ENCODE measurements around the gene IVL. TPM values are rescaled to one million over a fixed set of nuclear protein-coding genes. Genes with fewer than 3 reads are reported as not detected.

IVL gene
- total and polyA plus RNA-seq, 2 donors, result 0.57 to 16.6 TPM

DNA sequence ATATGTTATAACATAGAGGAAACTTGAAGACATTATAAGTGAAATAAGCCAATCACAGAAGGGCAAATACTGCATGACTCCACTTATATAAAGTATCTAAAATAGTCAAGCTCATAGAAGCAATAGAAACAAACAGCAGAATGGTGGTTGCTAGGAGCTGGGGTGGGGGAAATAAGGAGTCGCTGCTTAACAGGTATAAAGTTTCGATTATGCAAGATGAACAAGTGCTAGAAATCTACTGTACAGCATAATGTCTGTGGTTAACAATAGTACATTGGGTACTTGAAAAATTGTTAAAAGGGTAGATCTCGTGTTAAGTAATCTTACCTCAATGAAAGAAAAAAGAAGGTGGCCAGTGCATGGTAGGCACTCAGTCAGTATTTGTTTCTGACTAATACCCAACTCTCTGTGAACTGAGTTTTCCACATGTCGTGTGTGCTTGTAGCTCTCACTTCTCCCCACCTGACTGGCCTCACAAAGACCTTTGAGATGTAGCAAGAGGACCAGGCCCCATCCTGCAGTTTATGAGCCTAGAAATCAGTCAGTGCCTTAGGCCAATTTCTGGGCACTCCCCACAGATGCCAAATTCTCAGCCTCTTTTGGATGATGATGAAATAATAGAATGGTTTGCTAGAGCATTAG is 23.9 kb downstream of the IVL start:
- Histone ChIP-seq H3K27ac (ENCODE audit: low read depth in 1 of 2, low read length in 1 of 2) (no peak overlapping the region), H3K4me3 (ENCODE audit: low read length in 2 of 2) (no peak overlapping the region), H3K27me3 (ENCODE audit: control insufficient read depth in 2 of 2, insufficient read depth in 1 of 2, low read length in 1 of 2) (no peaks in the 10 kb centered on the region), H3K36me3 (ENCODE audit: control insufficient read depth in 2 of 2, insufficient read depth in 2 of 2, low read length in 1 of 2) (no peaks in the 10 kb centered on the region), H3K4me1 (ENCODE audit: control insufficient read depth in 2 of 2, insufficient read depth in 2 of 2, low read length in 2 of 2) (no peaks in the 10 kb centered on the region), H3K9me3 (ENCODE audit: control insufficient read depth in 2 of 2, insufficient read depth in 1 of 2, low read length in 1 of 2) (no peaks in the 10 kb centered on the region)
- no peak for DNase-seq (ENCODE audit: low read depth in 6 of 9, low spot score in 9 of 9)
- 85% methylated on average over 4 of the region's 4 CpGs for WGBS

DNA sequence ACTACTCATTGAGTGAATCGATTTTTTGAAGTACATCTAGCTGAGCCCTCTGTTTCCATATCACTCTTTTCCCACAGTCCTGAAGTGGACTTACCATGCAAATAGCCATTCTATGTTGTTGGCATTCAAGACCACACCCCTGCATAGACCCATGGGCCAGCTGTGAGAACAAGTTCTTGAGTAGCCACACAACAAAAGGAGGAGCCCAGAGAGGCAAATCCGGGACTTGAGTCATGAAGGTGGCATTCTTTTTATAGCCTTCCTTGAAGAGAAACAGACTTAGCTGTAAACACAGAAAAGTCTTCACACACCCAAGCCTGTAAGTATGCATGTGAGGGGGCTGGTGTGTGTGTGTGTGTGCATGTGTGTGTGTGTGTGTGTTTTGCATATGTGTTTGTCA is 24.9 kb downstream of the IVL start:
- no peak for DNase-seq (ENCODE audit: low read depth in 6 of 9, low spot score in 9 of 9)
- Histone ChIP-seq H3K27me3 (ENCODE audit: control insufficient read depth in 2 of 2, insufficient read depth in 1 of 2, low read length in 1 of 2) (no peaks in the 10 kb centered on the region), H3K27ac (ENCODE audit: low read depth in 1 of 2, low read length in 1 of 2) (no peak overlapping the region), H3K9me3 (ENCODE audit: control insufficient read depth in 2 of 2, insufficient read depth in 1 of 2, low read length in 1 of 2) (no peaks in the 10 kb centered on the region), H3K4me3 (ENCODE audit: low read length in 2 of 2) (no peak overlapping the region), H3K36me3 (ENCODE audit: control insufficient read depth in 2 of 2, insufficient read depth in 2 of 2, low read length in 1 of 2) (no peaks in the 10 kb centered on the region), H3K4me1 (ENCODE audit: control insufficient read depth in 2 of 2, insufficient read depth in 2 of 2, low read length in 2 of 2) (no peaks in the 10 kb centered on the region)
- WGBS, result 86% methylated on average over 2 of the region's 2 CpGs

- Histone ChIP-seq H3K27me3 (ENCODE audit: control insufficient read depth in 2 of 2, insufficient read depth in 1 of 2, low read length in 1 of 2) (no peaks in the 10 kb centered on the region), H3K4me1 (ENCODE audit: control insufficient read depth in 2 of 2, insufficient read depth in 2 of 2, low read length in 2 of 2) (no peaks in the 10 kb centered on the region), H3K36me3 (ENCODE audit: control insufficient read depth in 2 of 2, insufficient read depth in 2 of 2, low read length in 1 of 2) (no peaks in the 10 kb centered on the region), H3K4me3 (ENCODE audit: low read length in 2 of 2) (no peak overlapping the region), H3K27ac (ENCODE audit: low read depth in 1 of 2, low read length in 1 of 2) (no peak overlapping the region), H3K9me3 (ENCODE audit: control insufficient read depth in 2 of 2, insufficient read depth in 1 of 2, low read length in 1 of 2) (no peaks in the 10 kb centered on the region)
- no peak for DNase-seq (ENCODE audit: low read depth in 6 of 9, low spot score in 9 of 9)
- 91% methylated on average over 1 of the region's 1 CpG for WGBS
These were observed 32.3 kb downstream of the IVL start for GRCh38 chr1:152940614-152941013.

GRCh38 chr1:152941037-152941711 is 32.8 kb downstream of the IVL start:
- no peak overlapping the region for H3K27ac ChIP-seq (ENCODE audit: low read depth in 1 of 2, low read length in 1 of 2)
- H3K9me3 ChIP-seq (ENCODE audit: control insufficient read depth in 2 of 2, insufficient read depth in 1 of 2, low read length in 1 of 2), result no peaks in the 10 kb centered on the region
- H3K4me1 ChIP-seq (ENCODE audit: control insufficient read depth in 2 of 2, insufficient read depth in 2 of 2, low read length in 2 of 2), result no peaks in the 10 kb centered on the region
- H3K36me3 ChIP-seq (ENCODE audit: control insufficient read depth in 2 of 2, insufficient read depth in 2 of 2, low read length in 1 of 2), result no peaks in the 10 kb centered on the region
- no peaks in the 10 kb centered on the region for H3K27me3 ChIP-seq (ENCODE audit: control insufficient read depth in 2 of 2, insufficient read depth in 1 of 2, low read length in 1 of 2)
- WGBS, result 84% methylated on average over 8 of the region's 8 CpGs
- no peak overlapping the region for H3K4me3 ChIP-seq (ENCODE audit: low read length in 2 of 2)
- no peak for DNase-seq (ENCODE audit: low read depth in 6 of 9, low spot score in 9 of 9)

GRCh38 chr1:152942161-152942560 is 33.8 kb downstream of the IVL start:
- Histone ChIP-seq H3K27me3 (ENCODE audit: control insufficient read depth in 2 of 2, insufficient read depth in 1 of 2, low read length in 1 of 2) (no peaks in the 10 kb centered on the region), H3K27ac (ENCODE audit: low read depth in 1 of 2, low read length in 1 of 2) (no peak overlapping the region), H3K4me3 (ENCODE audit: low read length in 2 of 2) (no peak overlapping the region), H3K9me3 (ENCODE audit: control insufficient read depth in 2 of 2, insufficient read depth in 1 of 2, low read length in 1 of 2) (no peaks in the 10 kb centered on the region), H3K36me3 (ENCODE audit: control insufficient read depth in 2 of 2, insufficient read depth in 2 of 2, low read length in 1 of 2) (no peaks in the 10 kb centered on the region), H3K4me1 (ENCODE audit: control insufficient read depth in 2 of 2, insufficient read depth in 2 of 2, low read length in 2 of 2) (no peaks in the 10 kb centered on the region)
- 88% methylated on average over 2 of the region's 2 CpGs for WGBS
- DNase-seq (ENCODE audit: low read depth in 6 of 9, low spot score in 9 of 9), result no peak

DNA sequence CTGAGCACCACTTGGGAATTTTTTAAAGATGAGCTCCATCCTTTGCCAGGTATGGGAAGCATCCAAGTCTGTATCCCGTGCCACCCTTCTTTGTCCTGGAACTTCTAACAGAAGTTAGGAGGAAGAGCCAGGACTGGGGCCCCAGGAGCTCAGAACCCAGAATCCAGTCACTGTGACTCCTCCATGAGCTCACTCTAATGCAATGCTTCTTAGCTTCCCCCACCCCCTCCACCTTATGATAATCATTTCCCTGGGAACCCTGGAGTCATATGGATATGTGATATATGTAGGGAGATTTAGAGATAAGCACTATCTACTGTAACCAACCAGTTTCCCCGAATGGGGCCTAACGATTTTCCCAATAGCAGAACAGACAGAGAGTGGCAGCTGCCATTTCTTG is 37.9 kb downstream of the IVL start:
- Histone ChIP-seq H3K36me3 (ENCODE audit: control insufficient read depth in 2 of 2, insufficient read depth in 2 of 2, low read length in 1 of 2) (no peaks in the 10 kb centered on the region), H3K4me3 (ENCODE audit: low read length in 2 of 2) (no peak overlapping the region), H3K27ac (ENCODE audit: low read depth in 1 of 2, low read length in 1 of 2) (no peak overlapping the region), H3K4me1 (ENCODE audit: control insufficient read depth in 2 of 2, insufficient read depth in 2 of 2, low read length in 2 of 2) (no peaks in the 10 kb centered on the region), H3K27me3 (ENCODE audit: control insufficient read depth in 2 of 2, insufficient read depth in 1 of 2, low read length in 1 of 2) (no peaks in the 10 kb centered on the region), H3K9me3 (ENCODE audit: control insufficient read depth in 2 of 2, insufficient read depth in 1 of 2, low read length in 1 of 2) (no peaks in the 10 kb centered on the region)
- DNase-seq (ENCODE audit: low read depth in 6 of 9, low spot score in 9 of 9), result no peak
- 79% methylated on average over 3 of the region's 3 CpGs for WGBS

GRCh38 chr1:152946651-152947256 is 38.4 kb downstream of the IVL start, which contains the start of gene SPRR5:
TSS of gene SPRR5 (plus strand) at chr1:152947206. CDS start at chr1:152948555, 1,349 bp downstream.
- Histone ChIP-seq H3K9me3 (ENCODE audit: control insufficient read depth in 2 of 2, insufficient read depth in 1 of 2, low read length in 1 of 2) (no peaks in the 10 kb centered on the region), H3K27me3 (ENCODE audit: control insufficient read depth in 2 of 2, insufficient read depth in 1 of 2, low read length in 1 of 2) (no peaks in the 10 kb centered on the region), H3K36me3 (ENCODE audit: control insufficient read depth in 2 of 2, insufficient read depth in 2 of 2, low read length in 1 of 2) (no peaks in the 10 kb centered on the region), H3K27ac (ENCODE audit: low read depth in 1 of 2, low read length in 1 of 2) (no peak within 1 kb of the TSS), H3K4me3 (ENCODE audit: low read length in 2 of 2) (no peak within 1 kb of the TSS), H3K4me1 (ENCODE audit: control insufficient read depth in 2 of 2, insufficient read depth in 2 of 2, low read length in 2 of 2) (no peaks in the 10 kb centered on the region)
- no peak for DNase-seq (ENCODE audit: low read depth in 6 of 9, low spot score in 9 of 9)
- WGBS, result 87% methylated on average over 4 of the region's 4 CpGs

DNA sequence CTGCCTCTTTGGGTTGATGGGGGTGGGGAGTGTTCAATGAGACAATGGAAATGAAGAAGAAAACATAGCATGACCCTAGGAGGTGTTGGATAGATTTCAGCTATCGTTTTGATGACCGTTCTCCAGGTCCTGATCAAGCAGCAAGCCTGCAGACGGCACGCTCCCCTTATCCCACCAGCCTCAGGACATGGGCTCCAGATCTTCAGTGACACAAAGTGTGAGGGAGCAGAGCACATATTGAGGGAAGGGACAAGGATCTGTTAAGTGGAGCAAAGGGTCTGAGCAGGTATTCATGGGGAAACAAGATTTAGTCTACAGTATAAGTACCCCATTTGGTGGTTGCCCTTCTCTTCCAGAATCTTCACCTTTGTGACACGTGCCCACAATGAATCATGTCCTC is 43.4 kb downstream of the IVL start:
- no peaks in the 10 kb centered on the region for H3K36me3 ChIP-seq (ENCODE audit: control insufficient read depth in 2 of 2, insufficient read depth in 2 of 2, low read length in 1 of 2)
- no peak overlapping the region for H3K27ac ChIP-seq (ENCODE audit: low read depth in 1 of 2, low read length in 1 of 2)
- no peak for DNase-seq (ENCODE audit: low read depth in 6 of 9, low spot score in 9 of 9)
- no peaks in the 10 kb centered on the region for H3K9me3 ChIP-seq (ENCODE audit: control insufficient read depth in 2 of 2, insufficient read depth in 1 of 2, low read length in 1 of 2)
- no peak overlapping the region for H3K4me3 ChIP-seq (ENCODE audit: low read length in 2 of 2)
- no peaks in the 10 kb centered on the region for H3K4me1 ChIP-seq (ENCODE audit: control insufficient read depth in 2 of 2, insufficient read depth in 2 of 2, low read length in 2 of 2)
- 93% methylated on average over 5 of the region's 5 CpGs for WGBS
- H3K27me3 ChIP-seq (ENCODE audit: control insufficient read depth in 2 of 2, insufficient read depth in 1 of 2, low read length in 1 of 2), result no peaks in the 10 kb centered on the region

DNA sequence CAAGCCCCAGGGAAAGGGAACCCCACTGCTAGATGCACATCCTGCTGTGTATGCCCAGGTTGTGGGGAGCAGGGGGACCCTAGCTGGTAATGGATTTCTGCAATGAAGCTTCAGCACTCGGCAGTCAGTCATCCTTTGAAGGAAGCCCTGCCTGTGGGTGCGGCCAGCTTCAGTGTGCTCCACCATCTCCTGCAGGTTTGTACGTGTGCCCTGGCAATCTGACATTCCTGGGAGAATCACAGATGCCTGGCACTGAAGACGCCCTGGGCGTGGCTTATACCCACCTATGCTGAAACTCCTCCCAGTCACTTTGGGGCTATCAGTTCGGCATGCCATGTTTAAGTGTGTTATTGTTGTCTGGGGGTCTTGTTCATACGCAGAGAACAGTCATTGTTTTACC is 45.4 kb downstream of the IVL start:
- Histone ChIP-seq H3K27me3 (ENCODE audit: control insufficient read depth in 2 of 2, insufficient read depth in 1 of 2, low read length in 1 of 2) (no peaks in the 10 kb centered on the region), H3K4me1 (ENCODE audit: control insufficient read depth in 2 of 2, insufficient read depth in 2 of 2, low read length in 2 of 2) (no peaks in the 10 kb centered on the region), H3K9me3 (ENCODE audit: control insufficient read depth in 2 of 2, insufficient read depth in 1 of 2, low read length in 1 of 2) (no peaks in the 10 kb centered on the region), H3K4me3 (ENCODE audit: low read length in 2 of 2) (no peak overlapping the region), H3K27ac (ENCODE audit: low read depth in 1 of 2, low read length in 1 of 2) (no peak overlapping the region), H3K36me3 (ENCODE audit: control insufficient read depth in 2 of 2, insufficient read depth in 2 of 2, low read length in 1 of 2) (no peaks in the 10 kb centered on the region)
- 91% methylated on average over 7 of the region's 7 CpGs for WGBS
- DNase-seq (ENCODE audit: low read depth in 6 of 9, low spot score in 9 of 9), result no peak

Data from thymus (tissue), 11 donors.